ENCODE results near the gene B9D2. TPM values are rescaled to one million over a fixed set of nuclear protein-coding genes. Genes with fewer than 3 reads are reported as not detected.
A peak's percentile ranks its signal among the peaks of the same experiment; 100 is the strongest.
"Not testable (repeated sequence)": the region's sequence is repeated elsewhere in the genome, so short reads cannot be mapped to it uniquely, and the experiment has no call there.

B9D2 gene
- total RNA-seq, 1 experiment from 2014 or later, result 4.4 TPM

DNA sequence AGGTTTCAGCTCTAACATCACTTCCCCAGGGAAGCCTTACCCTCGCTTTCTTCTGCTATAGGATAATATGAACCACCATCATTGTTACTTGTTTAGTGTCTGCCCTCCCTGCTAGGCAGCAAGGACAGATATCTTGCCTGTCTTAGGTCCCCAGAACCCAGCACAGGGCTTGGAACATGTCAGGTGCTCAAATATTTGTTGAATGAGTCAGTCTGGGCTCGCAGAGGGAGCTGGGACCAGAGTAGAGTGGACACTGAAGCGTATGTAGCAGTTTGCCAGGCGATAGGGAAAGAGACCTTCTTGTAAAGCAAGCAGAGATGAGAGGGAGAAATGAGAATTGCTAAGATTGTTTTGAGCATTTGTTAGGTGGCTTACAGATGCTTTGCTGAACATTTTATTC is 45.3 kb upstream of the B9D2 start:
- Histone ChIP-seq H3K9ac (ENCODE audit: low read length) (no peak overlapping the region), H3K9me3 (ENCODE audit: low read length) (no peaks in the 10 kb centered on the region), H2AFZ (ENCODE audit: low read length) (no peak overlapping the region), H3K36me3 (ENCODE audit: low read depth, low read length) (no peaks in the 10 kb centered on the region), H4K20me1 (ENCODE audit: low read length) (no peaks in the 10 kb centered on the region), H3F3A (ENCODE audit: low read length, unreplicated experiment) (no peaks in the 10 kb centered on the region), H3K4me3 (ENCODE audit: low read length) (no peak overlapping the region), H3K27me3 (ENCODE audit: low read length) (no peaks in the 10 kb centered on the region), H3K9me2 (replicated peaks; ENCODE audit: low read length) (no peaks in the 10 kb centered on the region), H3K27ac (ENCODE audit: low read length) (0 out of 2 replicates have a peak overlapping the region, but pooled peaks have one; percentile 14), H3K79me2 (ENCODE audit: low read length) (no peaks in the 10 kb centered on the region), H3K4me2 (ENCODE audit: low read length) (peak overlapping the region; percentile 49), H3K4me1 (ENCODE audit: insufficient read depth, low read length) (peaks cover 9% of the 10 kb centered on the region)
- ChIA-PET CTCF (interaction anchor here (1.0 kb wide), 1 partner anchor 56 kb away, joined by 5 read pairs; no protein-coding TSS in a partner anchor), POLR2A (ENCODE audit: unreplicated experiment) (no interaction called here)
- DNase-seq, result peak; percentile 83
- BruUV-seq (replicated peaks), result no TSS peak
- intact Hi-C loops (cut with micrococcal nuclease), result no loop called here
- peak; percentile 100 for ATAC-seq
- TF ChIP-seq, protein P1, sequence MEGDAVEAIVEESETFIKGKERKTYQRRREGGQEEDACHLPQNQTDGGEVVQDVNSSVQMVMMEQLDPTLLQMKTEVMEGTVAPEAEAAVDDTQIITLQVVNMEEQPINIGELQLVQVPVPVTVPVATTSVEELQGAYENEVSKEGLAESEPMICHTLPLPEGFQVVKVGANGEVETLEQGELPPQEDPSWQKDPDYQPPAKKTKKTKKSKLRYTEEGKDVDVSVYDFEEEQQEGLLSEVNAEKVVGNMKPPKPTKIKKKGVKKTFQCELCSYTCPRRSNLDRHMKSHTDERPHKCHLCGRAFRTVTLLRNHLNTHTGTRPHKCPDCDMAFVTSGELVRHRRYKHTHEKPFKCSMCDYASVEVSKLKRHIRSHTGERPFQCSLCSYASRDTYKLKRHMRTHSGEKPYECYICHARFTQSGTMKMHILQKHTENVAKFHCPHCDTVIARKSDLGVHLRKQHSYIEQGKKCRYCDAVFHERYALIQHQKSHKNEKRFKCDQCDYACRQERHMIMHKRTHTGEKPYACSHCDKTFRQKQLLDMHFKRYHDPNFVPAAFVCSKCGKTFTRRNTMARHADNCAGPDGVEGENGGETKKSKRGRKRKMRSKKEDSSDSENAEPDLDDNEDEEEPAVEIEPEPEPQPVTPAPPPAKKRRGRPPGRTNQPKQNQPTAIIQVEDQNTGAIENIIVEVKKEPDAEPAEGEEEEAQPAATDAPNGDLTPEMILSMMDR (conservative IDR thresholded peaks at IDR 0.05; ENCODE audit: low read depth, low read length), result no peak
- TF ChIP-seq EZH2 (IDR thresholded peaks at IDR 0.05; ENCODE audit: low read length, unreplicated experiment), result no peak
- TF ChIP-seq EZH2phosphoT487 (IDR thresholded peaks at IDR 0.05; ENCODE audit: borderline replicate concordance, low read length), result no peak

DNA sequence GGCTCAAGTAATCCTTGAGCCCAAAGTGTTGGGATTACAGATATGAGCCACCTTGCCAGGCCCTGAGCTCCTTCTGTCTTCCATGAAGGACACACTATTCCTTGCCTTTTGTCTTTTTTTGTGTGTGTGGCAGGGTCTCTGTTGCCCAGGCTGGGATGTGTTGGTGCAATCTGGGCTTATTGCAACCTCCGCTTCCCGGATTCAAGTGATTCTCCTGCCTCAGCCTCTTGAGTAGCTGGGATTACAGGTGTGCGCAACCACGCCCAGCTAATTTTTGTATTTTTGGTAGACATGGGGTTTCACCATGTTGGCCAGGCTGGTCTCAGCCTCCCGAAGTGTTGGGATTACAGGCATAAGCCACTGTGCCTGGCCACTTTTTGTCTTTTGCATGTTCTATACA is 44.9 kb upstream of the B9D2 start:
- H3K9me3 ChIP-seq (ENCODE audit: low read length); H3K9me2 ChIP-seq (replicated peaks; ENCODE audit: low read length); POLR2A ChIA-PET (ENCODE audit: unreplicated experiment); H3F3A ChIP-seq (ENCODE audit: low read length, unreplicated experiment); H4K20me1 ChIP-seq (ENCODE audit: low read length); H3K27me3 ChIP-seq (ENCODE audit: low read length); H3K79me2 ChIP-seq (ENCODE audit: low read length); H2AFZ ChIP-seq (ENCODE audit: low read length); H3K36me3 ChIP-seq (ENCODE audit: low read depth, low read length); BruUV-seq (replicated peaks); intact Hi-C loops (cut with micrococcal nuclease); H3K9ac ChIP-seq (ENCODE audit: low read length); H3K4me1 ChIP-seq (ENCODE audit: insufficient read depth, low read length); ATAC-seq; H3K27ac ChIP-seq (ENCODE audit: low read length); DNase-seq; H3K4me3 ChIP-seq (ENCODE audit: low read length): not testable (repeated sequence)
- CTCF ChIA-PET, result interaction anchor here (1.0 kb wide), 1 partner anchor 56 kb away, joined by 5 read pairs; no protein-coding TSS in a partner anchor
- peak overlapping the region; percentile 49 for H3K4me2 ChIP-seq (ENCODE audit: low read length)

DNA sequence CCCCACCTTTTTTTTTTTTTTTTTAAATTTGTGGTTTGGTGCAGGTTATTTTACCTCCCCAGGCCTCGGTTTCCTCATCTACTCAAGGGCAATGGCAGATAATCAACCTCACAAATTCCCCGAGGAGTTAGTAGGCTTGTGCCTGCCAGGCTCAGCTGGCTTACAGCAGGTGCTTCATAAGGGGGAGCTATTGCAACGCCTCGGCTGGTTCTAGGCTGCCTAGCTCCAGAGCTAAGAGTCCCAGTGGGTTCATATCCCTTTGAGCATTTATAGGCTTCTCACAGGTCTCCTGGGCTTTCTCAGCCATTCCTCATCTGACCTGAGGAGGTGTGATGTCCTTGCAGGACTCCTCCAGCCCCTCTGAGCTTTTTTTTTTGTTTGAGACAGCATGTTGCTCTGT is 44.3 kb upstream of the B9D2 start:
- no TSS peak for BruUV-seq (replicated peaks)

More for the DNA sequence above, 44.3 kb upstream of the B9D2 start:
- ATAC-seq (no peak), DNase-seq (no peak)
- Histone ChIP-seq H3K9ac (ENCODE audit: low read length) (no peak overlapping the region), H3K4me2 (ENCODE audit: low read length) (no peak overlapping the region), H3K27ac (ENCODE audit: low read length) (no peak overlapping the region), H3K9me2 (replicated peaks; ENCODE audit: low read length) (no peaks in the 10 kb centered on the region), H3K9me3 (ENCODE audit: low read length) (no peaks in the 10 kb centered on the region), H2AFZ (ENCODE audit: low read length) (no peak overlapping the region), H3K79me2 (ENCODE audit: low read length) (no peaks in the 10 kb centered on the region), H4K20me1 (ENCODE audit: low read length) (no peaks in the 10 kb centered on the region), H3K4me1 (ENCODE audit: insufficient read depth, low read length) (peaks cover 9% of the 10 kb centered on the region), H3F3A (ENCODE audit: low read length, unreplicated experiment) (no peaks in the 10 kb centered on the region), H3K4me3 (ENCODE audit: low read length) (no peak overlapping the region), H3K27me3 (ENCODE audit: low read length) (no peaks in the 10 kb centered on the region), H3K36me3 (ENCODE audit: low read depth, low read length) (no peaks in the 10 kb centered on the region)
- POLR2A ChIA-PET (ENCODE audit: unreplicated experiment), result no interaction called here
- intact Hi-C loops (cut with micrococcal nuclease), result no loop called here
- CTCF ChIA-PET, result interaction anchor here (0.6 kb wide), 1 partner anchor 98 kb away, joined by 5 read pairs; no protein-coding TSS in a partner anchor
- no peak for TF ChIP-seq EZH2phosphoT487 (IDR thresholded peaks at IDR 0.05; ENCODE audit: borderline replicate concordance, low read length)
- TF ChIP-seq EZH2 (IDR thresholded peaks at IDR 0.05; ENCODE audit: low read length, unreplicated experiment), result no peak
- TF ChIP-seq, protein P1 (conservative IDR thresholded peaks at IDR 0.05; ENCODE audit: low read depth, low read length), result no peak

Data from PC-3 (cell line).